ENCODE results near the gene ACAA1. TPM values are rescaled to one million over a fixed set of nuclear protein-coding genes. Genes with fewer than 3 reads are reported as not detected.

Gene ACAA1
- total and polyA plus RNA-seq, 2 of the 4 experiments (the other 2 are of a cell fraction), result 30.8 to 62.4 TPM

GRCh38 chr3:38085943-38086324, 51.0 kb downstream of the ACAA1 start:
- no peak overlapping the region for H4K8ac ChIP-seq (ENCODE audit: low read depth in 2 of 2, low read length in 2 of 2)
- no peak overlapping the region for H2AFZ ChIP-seq (replicated peaks; ENCODE audit: low read length, poor library complexity)
- peaks cover 2% of the 10 kb centered on the region; the same call in 1 of the 2 replicates for H3K9me3 ChIP-seq (ENCODE audit: control insufficient read depth, insufficient read depth, low read length)
- no peak overlapping the region for H3K23ac ChIP-seq (ENCODE audit: low read depth, low read length)
- H3K56ac ChIP-seq (ENCODE audit: extremely low read depth, insufficient read depth, low read length), result no peak overlapping the region
- no peak overlapping the region for H4K91ac ChIP-seq (ENCODE audit: insufficient read depth, low read depth, low read length)
- H3K4me3 ChIP-seq (ENCODE audit: insufficient read depth, low read depth, low read length), result no peak overlapping the region
- H3K4ac ChIP-seq (ENCODE audit: low read depth, low read length), result no peak overlapping the region
- ChIA-PET CTCF (no interaction called here), POLR2A (ENCODE audit: unreplicated experiment) (no interaction called here)
- in situ Hi-C loops (cut with MboI; ENCODE audit: low sequenced_read_pairs) (no loop called here), intact Hi-C loops (cut with micrococcal nuclease) (no loop called here), dilution Hi-C loops (cut with HindIII; ENCODE audit: low sequenced_read_pairs, unreplicated experiment) (no loop called here)
- H3K9ac ChIP-seq (ENCODE audit: low read depth, low read length), result no peak overlapping the region
- H2BK15ac ChIP-seq (ENCODE audit: low read depth, low read length), result no peak overlapping the region
- no peaks in the 10 kb centered on the region for H4K20me1 ChIP-seq (ENCODE audit: insufficient read depth, low read length)
- H3K27me3 ChIP-seq (ENCODE audit: control insufficient read depth, insufficient read depth, low read length), result peaks cover 5% of the 10 kb centered on the region; the same call in 1 of the 2 replicates
- no peak overlapping the region for H3K14ac ChIP-seq (replicated peaks; ENCODE audit: low read depth, low read length)
- H3K36me3 ChIP-seq (ENCODE audit: control insufficient read depth, insufficient read depth, low read length), result no peaks in the 10 kb centered on the region
- no peaks in the 10 kb centered on the region for H3K9me1 ChIP-seq (ENCODE audit: insufficient read depth, low read length)
- H2BK120ac ChIP-seq (ENCODE audit: low read depth, low read length), result no peak overlapping the region
- no peak overlapping the region for H2BK20ac ChIP-seq (ENCODE audit: low read depth, low read length)
- no peak overlapping the region for H3K27ac ChIP-seq (ENCODE audit: insufficient read depth, low read length)
- no peak overlapping the region for H3K18ac ChIP-seq (ENCODE audit: low read depth, low read length)
- H3K4me2 ChIP-seq (ENCODE audit: low read depth, low read length), result no peak overlapping the region
- ATAC-seq (ENCODE audit: low read depth) (no peak), DNase-seq (no peak)
- H2AK5ac ChIP-seq (ENCODE audit: low read depth, low read length), result no peak overlapping the region
- TF ChIP-seq RAD21 (IDR thresholded peaks at IDR 0.05; ENCODE audit: low read length) (no peak), RCOR1 (IDR thresholded peaks at IDR 0.05; ENCODE audit: insufficient replicate concordance, low read length) (no peak), BHLHE40 (IDR thresholded peaks at IDR 0.05; ENCODE audit: low read depth, low read length) (no peak), CTCF (conservative IDR thresholded peaks at IDR 0.05; ENCODE audit: low read depth, low read length) (no peak), SMC3 (IDR thresholded peaks at IDR 0.05; ENCODE audit: low read depth, low read length) (no peak), ELK1 (IDR thresholded peaks at IDR 0.05; ENCODE audit: borderline replicate concordance, low read depth, low read length) (no peak)
- no peak overlapping the region for H2BK5ac ChIP-seq (ENCODE audit: low read depth, low read length, poor library complexity, severe bottlenecking)
- no peak overlapping the region for H2AK9ac ChIP-seq (replicated peaks; ENCODE audit: low read depth, low read length, poor library complexity)
- no peak overlapping the region for H4K5ac ChIP-seq (ENCODE audit: low read depth, low read length)
- WGBS, 2 experiments (ENCODE audit: extremely low coverage in 2 of 2, insufficient read length in 1 of 2), result no CpG with 5 or more reads among the region's 1 CpG
- no TSS peak for BruUV-seq (replicated peaks)
- no peaks in the 10 kb centered on the region for H3K4me1 ChIP-seq (ENCODE audit: control insufficient read depth, insufficient read depth, low read length)
- no peaks in the 10 kb centered on the region for H3K79me1 ChIP-seq (ENCODE audit: low read depth in 1 of 2, low read length in 2 of 2)
